Measurements from ENCODE around the gene ARL6IP6. TPM values are rescaled to one million over a fixed set of nuclear protein-coding genes. Genes with fewer than 3 reads are reported as not detected.
"Not testable (repeated sequence)": the region's sequence is repeated elsewhere in the genome, so short reads cannot be mapped to it uniquely, and the experiment has no call there.

The ARL6IP6 gene
- total RNA-seq, 1 experiment from 2014 or later: 30.4 TPM

- no peak for DNase-seq (ENCODE audit: extremely low read depth, low read depth)
These were observed 2.4 kb downstream of the ARL6IP6 start for GRCh38 chr2:152720794-152721193.

- not testable (repeated sequence) for DNase-seq (ENCODE audit: extremely low read depth, low read depth)
These were observed 4.2 kb downstream of the ARL6IP6 start for GRCh38 chr2:152722639-152723038.

- DNase-seq (ENCODE audit: extremely low read depth, low read depth): no peak
These were observed 5.5 kb downstream of the ARL6IP6 start for GRCh38 chr2:152723918-152724317.

- no peak for DNase-seq (ENCODE audit: extremely low read depth, low read depth)
These were observed 11.4 kb downstream of the ARL6IP6 start for GRCh38 chr2:152729844-152730243.

- no peak for DNase-seq (ENCODE audit: extremely low read depth, low read depth)
These were observed 12.3 kb downstream of the ARL6IP6 start for GRCh38 chr2:152730591-152731333.

- not testable (repeated sequence) for DNase-seq (ENCODE audit: extremely low read depth, low read depth)
These were observed 19.1 kb downstream of the ARL6IP6 start for GRCh38 chr2:152737509-152737908.

GRCh38 chr2:152738438-152738837 is 20.0 kb downstream of the ARL6IP6 start:
- DNase-seq (ENCODE audit: extremely low read depth, low read depth): no peak

- not testable (repeated sequence) for DNase-seq (ENCODE audit: extremely low read depth, low read depth)
These were observed 21.3 kb downstream of the ARL6IP6 start for GRCh38 chr2:152739705-152740104.

GRCh38 chr2:152740743-152741328 is 22.4 kb downstream of the ARL6IP6 start:
- peak; percentile 54 for DNase-seq (ENCODE audit: extremely low read depth, low read depth)

GRCh38 chr2:152743002-152743401 is 24.6 kb downstream of the ARL6IP6 start:
- peak; percentile 21 for DNase-seq (ENCODE audit: extremely low read depth, low read depth)

- DNase-seq (ENCODE audit: extremely low read depth, low read depth): not testable (repeated sequence)
These were observed 29.3 kb downstream of the ARL6IP6 start for GRCh38 chr2:152747751-152748150.

- peak; percentile 4 for DNase-seq (ENCODE audit: extremely low read depth, low read depth)
These were observed 36.6 kb downstream of the ARL6IP6 start for GRCh38 chr2:152755029-152755428.

GRCh38 chr2:152759290-152760072 is 41.1 kb downstream of the ARL6IP6 start:
- no peak for DNase-seq (ENCODE audit: extremely low read depth, low read depth)

- DNase-seq (ENCODE audit: extremely low read depth, low read depth): no peak
These were observed 42.8 kb downstream of the ARL6IP6 start for GRCh38 chr2:152761214-152761613.

- no peak for DNase-seq (ENCODE audit: extremely low read depth, low read depth)
These were observed 43.8 kb downstream of the ARL6IP6 start for GRCh38 chr2:152762202-152762601.

GRCh38 chr2:152763208-152763607 is 44.8 kb downstream of the ARL6IP6 start:
- not testable (repeated sequence) for DNase-seq (ENCODE audit: extremely low read depth, low read depth)

- DNase-seq (ENCODE audit: extremely low read depth, low read depth): no peak
These were observed 45.2 kb downstream of the ARL6IP6 start for GRCh38 chr2:152763651-152764050.

- DNase-seq (ENCODE audit: extremely low read depth, low read depth): no peak
These were observed 48.5 kb downstream of the ARL6IP6 start for GRCh38 chr2:152766928-152767327.

- DNase-seq (ENCODE audit: extremely low read depth, low read depth): no peak
These were observed 62.8 kb downstream of the ARL6IP6 start for GRCh38 chr2:152781175-152781574.

- no peak for DNase-seq (ENCODE audit: extremely low read depth, low read depth)
These were observed 63.8 kb downstream of the ARL6IP6 start for GRCh38 chr2:152782171-152782570.

GRCh38 chr2:152790883-152791282 is 72.5 kb downstream of the ARL6IP6 start:
- DNase-seq (ENCODE audit: extremely low read depth, low read depth): no peak

Data from NCI-H460 (cell line).